ENCODE results near the gene LRRN3. TPM values are rescaled to one million over a fixed set of nuclear protein-coding genes. Genes with fewer than 3 reads are reported as not detected.

LRRN3 gene
- total and polyA plus RNA-seq, 2 of the 8 experiments (the other 6 are each of a cell fraction or from before 2014, with no cell fraction given), result 0.20 to 0.32 TPM

DNA sequence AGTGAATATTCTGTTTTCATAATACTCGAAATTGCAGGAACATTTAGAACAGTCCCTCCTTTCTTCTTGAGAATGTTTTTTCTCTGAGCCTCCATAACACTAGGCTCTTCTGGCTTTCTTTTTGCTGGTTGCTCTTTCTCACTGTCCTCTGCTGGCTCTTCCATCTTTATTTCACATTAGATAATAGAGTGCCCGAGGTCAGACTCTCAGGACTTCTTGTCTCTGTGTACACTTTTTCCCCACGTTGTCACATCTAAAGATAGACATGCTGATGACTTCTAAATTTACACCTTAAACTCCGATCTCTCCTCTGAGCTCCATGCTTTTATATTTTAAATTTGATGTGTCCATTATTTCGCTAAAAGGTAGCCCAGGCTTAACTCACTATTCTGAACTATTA, 15.4 kb upstream of the LRRN3 start (continued):
- TF ChIP-seq, protein P1, sequence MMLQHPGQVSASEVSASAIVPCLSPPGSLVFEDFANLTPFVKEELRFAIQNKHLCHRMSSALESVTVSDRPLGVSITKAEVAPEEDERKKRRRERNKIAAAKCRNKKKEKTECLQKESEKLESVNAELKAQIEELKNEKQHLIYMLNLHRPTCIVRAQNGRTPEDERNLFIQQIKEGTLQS (IDR thresholded peaks at IDR 0.05; ENCODE audit: insufficient read depth, low read depth, low read length), result no peak
- TF ChIP-seq RBBP5 (IDR thresholded peaks at IDR 0.05; ENCODE audit: borderline replicate concordance, low read depth, low read length) (no peak), CTBP2 (IDR thresholded peaks at IDR 0.05; ENCODE audit: borderline replicate concordance, insufficient read depth, insufficient read length, low read length) (no peak), EGR1 (IDR thresholded peaks at IDR 0.05; ENCODE audit: borderline replicate concordance, low read depth, low read length) (no peak)

Data from H1 (cell line).